Liver (tissue), 9 donors: ENCODE data around the gene SRPX. TPM values are rescaled to one million over a fixed set of nuclear protein-coding genes. Genes with fewer than 3 reads are reported as not detected.

Source experiments
- DNase-seq: peaks from one replicate; pipeline ENCODE4 v3.0.0-alpha.2; 2017; ENCODE audit warnings: low spot score
- H3K27ac ChIP-seq, 2 donors: one replicate each; pipeline ENCODE4 v1.7.0; 2013; ENCODE audit warnings: inconsistent platforms in 2 of 2, low read length in 2 of 2, control low read depth in 1 of 2, low read depth in 1 of 2, mild to moderate bottlenecking in 1 of 2
- H3K27me3 ChIP-seq, 4 donors: one replicate each; pipeline versions ENCODE4 v1.6.1 to v1.7.0; 2013; ENCODE audit warnings: low read length in 3 of 4, inconsistent platforms in 1 of 4, mild to moderate bottlenecking in 1 of 4, moderate library complexity in 1 of 4; ENCODE audit not compliant: control insufficient read depth in 4 of 4, insufficient read depth in 4 of 4
- H3K36me3 ChIP-seq, 4 donors: one replicate each; pipeline versions ENCODE4 v1.6.1 to v1.7.0; 2013; ENCODE audit warnings: low read length in 3 of 4, mild to moderate bottlenecking in 3 of 4, low read depth in 1 of 4, moderate library complexity in 1 of 4; ENCODE audit not compliant: control insufficient read depth in 4 of 4, insufficient read depth in 3 of 4
- H3K4me1 ChIP-seq, 4 donors: one replicate each; pipeline versions ENCODE4 v1.6.1 to v1.7.0; 2013; ENCODE audit warnings: low read length in 3 of 4, mild to moderate bottlenecking in 3 of 4, moderate library complexity in 1 of 4; ENCODE audit not compliant: control insufficient read depth in 4 of 4, insufficient read depth in 4 of 4
- H3K4me3 ChIP-seq, 3 donors: one replicate each; pipeline versions ENCODE4 v1.6.1 to v1.7.0; 2013; ENCODE audit warnings: low read length in 3 of 3, control low read depth in 1 of 3, low read depth in 1 of 3, mild to moderate bottlenecking in 1 of 3
- H3K9ac ChIP-seq, 2 donors: one replicate each; pipeline ENCODE4 v1.7.0; 2013; ENCODE audit warnings: low read length in 2 of 2, mild to moderate bottlenecking in 2 of 2, moderate library complexity in 2 of 2, control low read depth in 1 of 2, low read depth in 1 of 2
- H3K9me3 ChIP-seq, 4 donors: one replicate each; pipeline versions ENCODE4 v1.6.1 to v1.7.0; 2013; ENCODE audit warnings: low read length in 3 of 4; ENCODE audit not compliant: control insufficient read depth in 4 of 4
- EGR1 ChIP-seq, 2 donors: IDR thresholded peaks; 2 replicates each; pipeline ENCODE4 v1.6.1; 2016 to 2018; ENCODE audit warnings: antibody characterized with exemption in 2 of 2, low read depth in 2 of 2
- FOXA1 ChIP-seq: IDR thresholded peaks from 2 replicates; pipeline ENCODE4 v1.6.1; 2016; ENCODE audit warnings: antibody characterized with exemption
- FOXA2 ChIP-seq: IDR thresholded peaks from 2 replicates; pipeline ENCODE4 v1.6.1; 2016; ENCODE audit warnings: antibody characterized with exemption
- GABPA ChIP-seq, 2 donors: IDR thresholded peaks in 1 of 2; conservative IDR thresholded peaks in 1 of 2; 2 replicates each; pipeline ENCODE4 v1.6.1; 2016; ENCODE audit warnings: antibody characterized with exemption in 2 of 2, mild to moderate bottlenecking in 1 of 2, moderate library complexity in 1 of 2
- HNF4A ChIP-seq, 2 donors: conservative IDR thresholded peaks; 2 replicates each; pipeline ENCODE4 v1.6.1; 2016; ENCODE audit warnings: antibody characterized with exemption in 2 of 2, mild to moderate bottlenecking in 2 of 2
- HNF4G ChIP-seq: IDR thresholded peaks from 2 replicates; pipeline ENCODE4 v1.6.1; 2016; ENCODE audit warnings: antibody characterized with exemption
- JUND ChIP-seq, 2 donors: IDR thresholded peaks; 2 replicates each; pipeline ENCODE4 v1.6.1; 2016; ENCODE audit warnings: antibody characterized with exemption in 2 of 2
- NR2F2 ChIP-seq: IDR thresholded peaks from 2 replicates; pipeline ENCODE4 v1.6.1; 2016; ENCODE audit warnings: antibody characterized with exemption
- RAD21 ChIP-seq, 2 donors: IDR thresholded peaks; 2 replicates each; pipeline ENCODE4 v1.6.1; 2016; ENCODE audit warnings: antibody characterized with exemption in 2 of 2, mild to moderate bottlenecking in 2 of 2
- REST ChIP-seq: IDR thresholded peaks from 2 replicates; pipeline ENCODE4 v1.6.1; 2016; ENCODE audit warnings: antibody characterized with exemption, mild to moderate bottlenecking
- RXRA ChIP-seq, 2 donors: IDR thresholded peaks; 2 replicates each; pipeline ENCODE4 v1.6.1; 2017 to 2018; ENCODE audit warnings: antibody characterized with exemption in 2 of 2, mild to moderate bottlenecking in 1 of 2
- SP1 ChIP-seq: IDR thresholded peaks from 2 replicates; pipeline ENCODE4 v1.6.1; 2018; ENCODE audit warnings: antibody characterized with exemption, mild to moderate bottlenecking
- TAF1 ChIP-seq: conservative IDR thresholded peaks from 2 replicates; pipeline ENCODE4 v1.6.1; 2016; ENCODE audit warnings: antibody characterized with exemption, mild to moderate bottlenecking
- YY1 ChIP-seq: IDR thresholded peaks from 2 replicates; pipeline ENCODE4 v1.6.1; 2016; ENCODE audit warnings: antibody characterized with exemption, mild to moderate bottlenecking
- WGBS: extraction: QIAGEN DNeasy Blood & Tissue Kit; methylation state at CpG from one replicate; pipeline ENCODE4 v1.1.7; 2013; 5-methylcytosine and 5-hydroxymethylcytosine counted together
- polyA plus RNA-seq, 2 donors: library from polyadenylated mRNA; stranded (reverse) in 1 of 2; unstranded in 1 of 2; fragments of 200-250 nt in 1 of 2; fragments of >200 nt in 1 of 2; fragmentation: Nextera tagmentation in 1 of 2; extraction: Ambion mirVana in 1 of 2; gene quantifications; one replicate each; pipeline versions ENCODE4 v1.2.1 to v1.2.3, GENCODE V29; 2013 to 2015
- total RNA-seq, 2 donors: library from RNA; depleted of rRNA; stranded (reverse); fragments of >200 nt; gene quantifications; one replicate each; pipeline ENCODE4 v1.2.3, GENCODE V29; 2014
- TF ChIP-seq, protein P1 (sequence below): IDR thresholded peaks from 2 replicates; pipeline ENCODE4 v1.6.1; 2016; ENCODE audit warnings: antibody characterized with exemption
- TF ChIP-seq, protein P2 (sequence below): IDR thresholded peaks from 2 replicates; pipeline ENCODE4 v1.6.1; 2016; ENCODE audit warnings: antibody characterized with exemption
- TF ChIP-seq, protein P3 (sequence below): fragments of 150-350 bp; IDR thresholded peaks from 2 replicates; pipeline ENCODE4 v1.5.1; 2017; ENCODE audit warnings: improper control_type of control experiment, low read depth, low read length; ENCODE audit not compliant: missing input control
- donor health status: healthy.
- donor health status: healthy.
- donor health status: healthy.
- donor health status: healthy.
- donor health status: healthy.

Gene SRPX
- total and polyA plus RNA-seq, 4 donors, result 4.9 to 15.3 (median 10.3) TPM

DNA sequence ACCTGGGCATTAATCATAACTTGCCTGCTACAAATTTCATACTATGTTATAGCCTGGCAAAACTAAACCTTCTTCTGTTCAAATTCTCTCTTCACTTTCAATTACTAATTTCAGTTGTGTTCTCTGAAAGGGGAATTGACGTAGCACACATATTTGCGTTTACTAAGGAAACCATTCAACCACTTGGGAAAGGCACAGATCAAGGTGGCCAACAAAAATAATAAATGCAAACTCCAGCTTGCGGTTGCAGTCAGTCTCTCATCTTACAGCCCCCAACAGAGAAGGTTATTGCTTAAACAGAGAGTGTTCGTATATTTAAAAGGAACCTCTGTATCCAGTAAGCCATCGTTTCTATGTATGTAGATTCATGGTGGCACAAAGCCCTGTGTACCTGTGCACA is 4.0 kb downstream of the SRPX start:
- H3K27ac ChIP-seq, result no peak overlapping the region
- TF ChIP-seq, protein P1, sequence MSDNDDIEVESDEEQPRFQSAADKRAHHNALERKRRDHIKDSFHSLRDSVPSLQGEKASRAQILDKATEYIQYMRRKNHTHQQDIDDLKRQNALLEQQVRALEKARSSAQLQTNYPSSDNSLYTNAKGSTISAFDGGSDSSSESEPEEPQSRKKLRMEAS, result no peak
- TF ChIP-seq, protein P2, sequence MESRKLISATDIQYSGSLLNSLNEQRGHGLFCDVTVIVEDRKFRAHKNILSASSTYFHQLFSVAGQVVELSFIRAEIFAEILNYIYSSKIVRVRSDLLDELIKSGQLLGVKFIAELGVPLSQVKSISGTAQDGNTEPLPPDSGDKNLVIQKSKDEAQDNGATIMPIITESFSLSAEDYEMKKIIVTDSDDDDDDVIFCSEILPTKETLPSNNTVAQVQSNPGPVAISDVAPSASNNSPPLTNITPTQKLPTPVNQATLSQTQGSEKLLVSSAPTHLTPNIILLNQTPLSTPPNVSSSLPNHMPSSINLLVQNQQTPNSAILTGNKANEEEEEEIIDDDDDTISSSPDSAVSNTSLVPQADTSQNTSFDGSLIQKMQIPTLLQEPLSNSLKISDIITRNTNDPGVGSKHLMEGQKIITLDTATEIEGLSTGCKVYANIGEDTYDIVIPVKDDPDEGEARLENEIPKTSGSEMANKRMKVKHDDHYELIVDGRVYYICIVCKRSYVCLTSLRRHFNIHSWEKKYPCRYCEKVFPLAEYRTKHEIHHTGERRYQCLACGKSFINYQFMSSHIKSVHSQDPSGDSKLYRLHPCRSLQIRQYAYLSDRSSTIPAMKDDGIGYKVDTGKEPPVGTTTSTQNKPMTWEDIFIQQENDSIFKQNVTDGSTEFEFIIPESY, result no peak
- TF ChIP-seq, protein P3, sequence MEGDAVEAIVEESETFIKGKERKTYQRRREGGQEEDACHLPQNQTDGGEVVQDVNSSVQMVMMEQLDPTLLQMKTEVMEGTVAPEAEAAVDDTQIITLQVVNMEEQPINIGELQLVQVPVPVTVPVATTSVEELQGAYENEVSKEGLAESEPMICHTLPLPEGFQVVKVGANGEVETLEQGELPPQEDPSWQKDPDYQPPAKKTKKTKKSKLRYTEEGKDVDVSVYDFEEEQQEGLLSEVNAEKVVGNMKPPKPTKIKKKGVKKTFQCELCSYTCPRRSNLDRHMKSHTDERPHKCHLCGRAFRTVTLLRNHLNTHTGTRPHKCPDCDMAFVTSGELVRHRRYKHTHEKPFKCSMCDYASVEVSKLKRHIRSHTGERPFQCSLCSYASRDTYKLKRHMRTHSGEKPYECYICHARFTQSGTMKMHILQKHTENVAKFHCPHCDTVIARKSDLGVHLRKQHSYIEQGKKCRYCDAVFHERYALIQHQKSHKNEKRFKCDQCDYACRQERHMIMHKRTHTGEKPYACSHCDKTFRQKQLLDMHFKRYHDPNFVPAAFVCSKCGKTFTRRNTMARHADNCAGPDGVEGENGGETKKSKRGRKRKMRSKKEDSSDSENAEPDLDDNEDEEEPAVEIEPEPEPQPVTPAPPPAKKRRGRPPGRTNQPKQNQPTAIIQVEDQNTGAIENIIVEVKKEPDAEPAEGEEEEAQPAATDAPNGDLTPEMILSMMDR, result no peak
- TF ChIP-seq NR2F2, result no peak
- no peak for TF ChIP-seq TAF1
- no peak for TF ChIP-seq GABPA (IDR thresholded peaks at IDR 0.05 in 1 of 2, conservative IDR thresholded peaks at IDR 0.05 in 1 of 2)
- TF ChIP-seq FOXA1, result no peak
- no peak for TF ChIP-seq YY1
- TF ChIP-seq RAD21 (IDR thresholded peaks at IDR 0.05), result no peak
- no peak for TF ChIP-seq JUND (IDR thresholded peaks at IDR 0.05)
- TF ChIP-seq EGR1 (IDR thresholded peaks at IDR 0.05; ENCODE audit: low read depth in 2 of 2), result no peak
- TF ChIP-seq HNF4G, result no peak
- TF ChIP-seq HNF4A (conservative IDR thresholded peaks at IDR 0.05), result no peak
- no peak for TF ChIP-seq SP1
- TF ChIP-seq REST, result no peak
- TF ChIP-seq RXRA (IDR thresholded peaks at IDR 0.05), result no peak
- TF ChIP-seq FOXA2, result no peak
- H3K36me3 ChIP-seq, result no peaks in the 10 kb centered on the region
- no peaks in the 10 kb centered on the region for H3K9me3 ChIP-seq
- peaks cover 0 to 13% (median 5%) of the 10 kb centered on the region in 4 donors for H3K4me1 ChIP-seq
- no peak overlapping the region for H3K4me3 ChIP-seq
- H3K9ac ChIP-seq, result no peak overlapping the region
- 73% methylated on average over 5 of the region's 5 CpGs for WGBS
- H3K27me3 ChIP-seq, result peaks cover 0 to 5% (median 0%) of the 10 kb centered on the region in 4 donors
- no peak for DNase-seq
